ENCODE data around the gene DIAPH2. TPM values are rescaled to one million over a fixed set of nuclear protein-coding genes. Genes with fewer than 3 reads are reported as not detected.

Gene DIAPH2
- total RNA-seq, 1 donor from 2014 or later, result 20.5 TPM

DNA sequence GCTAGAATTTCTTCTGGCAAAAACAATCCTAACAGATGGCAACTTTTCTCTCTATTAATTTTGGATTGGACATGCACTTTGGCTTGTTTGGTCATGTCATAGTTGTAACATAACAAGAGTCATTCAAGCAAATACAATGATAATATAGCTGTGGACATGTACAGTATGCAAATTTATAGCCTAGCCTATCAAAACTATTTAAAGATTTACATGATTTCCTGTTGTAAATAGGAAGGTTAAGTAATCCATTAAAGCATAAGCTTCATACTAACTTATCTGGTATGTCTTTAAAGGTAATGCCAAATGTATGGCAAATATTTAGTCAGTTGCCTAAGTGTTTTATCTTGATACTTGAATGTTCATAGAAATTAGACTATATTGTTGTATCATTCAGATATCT, 244.4 kb downstream of the DIAPH2 start:
- intact Hi-C loops (cut with micrococcal nuclease), result no loop called here
- ChIA-PET POLR2A (no interaction called here), CTCF (no interaction called here)
- Mint-ChIP-seq H3K27me3 (no peaks in the 10 kb centered on the region), H3K4me1 (no peaks in the 10 kb centered on the region), H3K9me3 (no peaks in the 10 kb centered on the region), H3K4me3 (no peak overlapping the region), H3K36me3 (ENCODE audit: low read depth) (peaks cover 4% of the 10 kb centered on the region), H3K27ac (no peak overlapping the region)
- DNase-seq (no peak), ATAC-seq (ENCODE audit: low read depth) (no peak)
- TF ChIP-seq, protein P1, sequence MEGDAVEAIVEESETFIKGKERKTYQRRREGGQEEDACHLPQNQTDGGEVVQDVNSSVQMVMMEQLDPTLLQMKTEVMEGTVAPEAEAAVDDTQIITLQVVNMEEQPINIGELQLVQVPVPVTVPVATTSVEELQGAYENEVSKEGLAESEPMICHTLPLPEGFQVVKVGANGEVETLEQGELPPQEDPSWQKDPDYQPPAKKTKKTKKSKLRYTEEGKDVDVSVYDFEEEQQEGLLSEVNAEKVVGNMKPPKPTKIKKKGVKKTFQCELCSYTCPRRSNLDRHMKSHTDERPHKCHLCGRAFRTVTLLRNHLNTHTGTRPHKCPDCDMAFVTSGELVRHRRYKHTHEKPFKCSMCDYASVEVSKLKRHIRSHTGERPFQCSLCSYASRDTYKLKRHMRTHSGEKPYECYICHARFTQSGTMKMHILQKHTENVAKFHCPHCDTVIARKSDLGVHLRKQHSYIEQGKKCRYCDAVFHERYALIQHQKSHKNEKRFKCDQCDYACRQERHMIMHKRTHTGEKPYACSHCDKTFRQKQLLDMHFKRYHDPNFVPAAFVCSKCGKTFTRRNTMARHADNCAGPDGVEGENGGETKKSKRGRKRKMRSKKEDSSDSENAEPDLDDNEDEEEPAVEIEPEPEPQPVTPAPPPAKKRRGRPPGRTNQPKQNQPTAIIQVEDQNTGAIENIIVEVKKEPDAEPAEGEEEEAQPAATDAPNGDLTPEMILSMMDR (IDR thresholded peaks at IDR 0.05), result no peak

DNA sequence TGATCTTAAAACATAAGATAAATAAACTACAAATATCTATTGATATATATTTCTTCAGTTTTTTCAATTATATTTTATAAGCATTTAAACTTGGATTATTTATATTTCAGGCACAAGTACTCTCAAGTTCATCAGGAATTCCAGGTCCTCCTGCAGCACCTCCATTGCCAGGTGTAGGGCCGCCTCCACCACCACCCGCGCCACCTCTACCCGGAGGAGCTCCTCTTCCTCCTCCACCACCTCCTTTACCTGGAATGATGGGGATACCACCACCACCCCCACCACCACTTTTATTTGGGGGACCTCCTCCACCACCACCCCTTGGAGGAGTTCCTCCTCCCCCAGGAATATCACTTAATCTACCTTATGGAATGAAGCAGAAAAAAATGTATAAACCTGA, 273.1 kb downstream of the DIAPH2 start:
- ChIA-PET POLR2A (no interaction called here), CTCF (no interaction called here)
- H3K4me3 Mint-ChIP-seq, result no peak overlapping the region
- intact Hi-C loops (cut with micrococcal nuclease), result no loop called here
- H3K4me1 Mint-ChIP-seq, result no peaks in the 10 kb centered on the region
- DNase-seq, result no peak
- peaks cover 21% of the 10 kb centered on the region for H3K9me3 Mint-ChIP-seq
- TF ChIP-seq, protein P1 (IDR thresholded peaks at IDR 0.05), result no peak
- no peaks in the 10 kb centered on the region for H3K27me3 Mint-ChIP-seq
- ATAC-seq (ENCODE audit: low read depth), result no peak
- H3K27ac Mint-ChIP-seq, result no peak overlapping the region
- H3K36me3 Mint-ChIP-seq (ENCODE audit: low read depth), result peaks cover 65% of the 10 kb centered on the region

DNA sequence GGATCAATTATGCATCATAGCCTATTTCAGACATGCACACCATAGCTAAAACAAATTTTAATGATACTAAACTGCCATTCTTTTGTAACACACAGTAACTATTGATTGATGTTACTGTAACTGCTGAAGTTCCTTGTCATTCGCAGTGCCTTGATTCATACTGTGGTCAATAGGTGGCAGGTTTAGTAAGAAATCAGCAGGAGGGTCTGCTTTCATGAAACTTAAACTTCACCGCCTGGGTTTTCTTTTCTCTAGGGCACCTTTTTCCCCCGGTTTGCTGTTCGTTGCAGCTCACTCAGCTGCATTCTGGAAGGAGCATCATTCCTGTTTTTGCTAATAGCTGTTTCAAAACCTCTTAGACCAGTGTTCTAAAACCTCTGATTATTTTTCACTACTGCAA, 287.2 kb downstream of the DIAPH2 start:
- H3K27ac Mint-ChIP-seq, result no peak overlapping the region
- TF ChIP-seq, protein P1 (IDR thresholded peaks at IDR 0.05), result no peak
- intact Hi-C loops (cut with micrococcal nuclease), result no loop called here
- H3K36me3 Mint-ChIP-seq (ENCODE audit: low read depth), result peaks cover 25% of the 10 kb centered on the region
- DNase-seq, result no peak
- ATAC-seq (ENCODE audit: low read depth), result no peak
- H3K27me3 Mint-ChIP-seq, result no peaks in the 10 kb centered on the region
- ChIA-PET POLR2A (no interaction called here), CTCF (no interaction called here)
- H3K9me3 Mint-ChIP-seq, result no peaks in the 10 kb centered on the region
- no peak overlapping the region for H3K4me3 Mint-ChIP-seq
- no peaks in the 10 kb centered on the region for H3K4me1 Mint-ChIP-seq

DNA sequence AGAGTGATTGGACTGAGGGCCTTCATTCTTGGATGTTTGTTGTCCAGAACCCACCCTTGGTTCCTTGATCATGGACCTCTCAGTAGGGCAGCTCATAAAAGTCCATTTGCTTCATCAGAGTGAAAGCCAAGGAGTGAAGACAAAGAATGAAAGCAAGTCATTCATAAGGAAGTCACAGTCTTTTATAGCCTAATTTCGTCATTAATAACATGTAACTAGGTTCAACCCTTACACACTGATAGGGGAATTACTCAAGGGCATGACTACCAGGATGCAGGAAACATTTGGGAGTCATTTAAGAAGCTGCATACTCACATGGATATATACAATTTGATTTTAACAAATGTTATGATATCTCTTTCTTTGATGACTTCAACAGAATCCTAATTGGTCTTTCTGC, 294.3 kb downstream of the DIAPH2 start:
- Mint-ChIP-seq H3K4me1 (no peaks in the 10 kb centered on the region), H3K36me3 (ENCODE audit: low read depth) (peaks cover 3% of the 10 kb centered on the region), H3K27ac (no peak overlapping the region), H3K9me3 (no peaks in the 10 kb centered on the region), H3K27me3 (no peaks in the 10 kb centered on the region), H3K4me3 (no peak overlapping the region)
- intact Hi-C loops (cut with micrococcal nuclease), result no loop called here
- ChIA-PET CTCF (no interaction called here), POLR2A (no interaction called here)
- ATAC-seq (ENCODE audit: low read depth) (no peak), DNase-seq (no peak)
- TF ChIP-seq, protein P1 (IDR thresholded peaks at IDR 0.05), result no peak

DNA sequence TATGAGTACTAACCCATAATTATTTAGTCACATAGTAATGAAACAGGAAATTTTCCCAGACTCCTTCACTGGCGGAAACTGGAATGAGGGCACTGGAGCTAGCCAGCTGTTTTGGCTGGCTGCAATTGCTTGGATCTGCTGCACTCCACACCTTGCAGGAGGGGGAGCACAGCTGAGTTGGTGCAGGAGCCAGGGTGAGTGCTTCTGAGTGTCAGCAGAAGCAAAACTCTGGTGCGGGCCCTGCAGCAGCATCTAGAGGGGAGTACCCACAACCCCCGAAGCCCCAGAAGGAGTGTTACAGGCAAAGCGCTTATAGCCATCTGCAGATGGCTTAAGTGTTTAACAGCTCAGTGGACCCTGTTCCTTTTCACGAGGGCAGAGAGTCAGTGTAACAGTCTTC, 295.1 kb downstream of the DIAPH2 start:
- POLR2A ChIA-PET, result no interaction called here
- intact Hi-C loops (cut with micrococcal nuclease), result no loop called here
- H3K4me3 Mint-ChIP-seq, result no peak overlapping the region
- CTCF ChIA-PET, result no interaction called here
- no peak overlapping the region for H3K27ac Mint-ChIP-seq
- ATAC-seq (ENCODE audit: low read depth) (no peak), DNase-seq (no peak)
- no peaks in the 10 kb centered on the region for H3K27me3 Mint-ChIP-seq
- H3K9me3 Mint-ChIP-seq, result no peaks in the 10 kb centered on the region
- H3K4me1 Mint-ChIP-seq, result no peaks in the 10 kb centered on the region
- TF ChIP-seq, protein P1 (IDR thresholded peaks at IDR 0.05), result no peak
- H3K36me3 Mint-ChIP-seq (ENCODE audit: low read depth), result peaks cover 3% of the 10 kb centered on the region

Data from activated B cell treated with CpG ODN at 0.5 μM for 24 hours (primary cell).